Chondrocyte (in vitro differentiated cells): ENCODE results near the gene CELSR2. TPM values are rescaled to one million over a fixed set of nuclear protein-coding genes. Genes with fewer than 3 reads are reported as not detected.

Source experiments
- DNase-seq: peaks from one replicate; pipeline ENCODE4 v3.0.0; 2021; ENCODE audit warnings: mixed read lengths, low spot score
- H3K27ac Mint-ChIP-seq: one replicate; pipeline ENCODE4 v1.8.0; 2021; ENCODE audit warnings: mild to moderate bottlenecking, moderate library complexity, mixed read lengths; ENCODE audit not compliant: unreplicated experiment
- H3K27me3 Mint-ChIP-seq: 2 replicates; pipeline ENCODE4 v1.8.0; 2021; ENCODE audit warnings: low read depth, mixed read lengths
- H3K36me3 Mint-ChIP-seq: 2 replicates; pipeline ENCODE4 v1.8.0; 2021; ENCODE audit warnings: low read depth, mixed read lengths
- H3K4me1 Mint-ChIP-seq: 2 replicates; pipeline ENCODE4 v1.8.0; 2021; ENCODE audit warnings: low read depth, mild to moderate bottlenecking, mixed read lengths
- H3K4me3 Mint-ChIP-seq: one replicate; pipeline ENCODE4 v1.8.0; 2021; ENCODE audit warnings: mild to moderate bottlenecking, moderate library complexity, mixed read lengths; ENCODE audit not compliant: unreplicated experiment
- H3K9me3 Mint-ChIP-seq: 2 replicates; pipeline ENCODE4 v1.8.0; 2021; ENCODE audit warnings: low read depth, mixed read lengths
- CTCF ChIP-seq: fragments of 200-600 bp; sonication (generic); IDR thresholded peaks from 2 replicates; pipeline ENCODE4 v1.5.0; 2021; ENCODE audit warnings: antibody characterized with exemption, mild to moderate bottlenecking, moderate library complexity
- total RNA-seq: library from RNA; stranded (reverse); gene quantifications from 3 replicates; pipeline ENCODE4 v1.2.1, GENCODE V29; 2021

CELSR2 gene
- total RNA-seq, 1 donor from 2014 or later = 10.3 TPM

GRCh38 chr1:109253803-109254620 is 4.7 kb downstream of the CELSR2 start:
- DNase-seq = no peak
- no peaks in the 10 kb centered on the region for H3K27me3 Mint-ChIP-seq
- peak overlapping the region; percentile 90 for H3K27ac Mint-ChIP-seq
- H3K9me3 Mint-ChIP-seq = no peaks in the 10 kb centered on the region
- peaks cover 35% of the 10 kb centered on the region for H3K4me1 Mint-ChIP-seq
- H3K36me3 Mint-ChIP-seq = no peaks in the 10 kb centered on the region
- TF ChIP-seq CTCF = peak; percentile 34
- peak overlapping the region; percentile 58 for H3K4me3 Mint-ChIP-seq

GRCh38 chr1:109254621-109255096 is 5.3 kb downstream of the CELSR2 start:
- Mint-ChIP-seq H3K4me3 (peak overlapping the region; percentile 47), H3K9me3 (no peaks in the 10 kb centered on the region), H3K27me3 (no peaks in the 10 kb centered on the region), H3K4me1 (peaks cover 32% of the 10 kb centered on the region), H3K27ac (peak overlapping the region; percentile 90), H3K36me3 (no peaks in the 10 kb centered on the region)
- TF ChIP-seq CTCF = no peak
- DNase-seq = no peak

GRCh38 chr1:109255097-109255651 is 5.8 kb downstream of the CELSR2 start:
- Mint-ChIP-seq H3K27ac (peak overlapping the region; percentile 61), H3K4me1 (peaks cover 32% of the 10 kb centered on the region), H3K27me3 (no peaks in the 10 kb centered on the region), H3K36me3 (no peaks in the 10 kb centered on the region), H3K4me3 (peak overlapping the region; percentile 44), H3K9me3 (no peaks in the 10 kb centered on the region)
- no peak for DNase-seq
- peak; percentile 18 for TF ChIP-seq CTCF

- peaks cover 32% of the 10 kb centered on the region for H3K4me1 Mint-ChIP-seq
- no peak overlapping the region for H3K27ac Mint-ChIP-seq
- H3K9me3 Mint-ChIP-seq = no peaks in the 10 kb centered on the region
- TF ChIP-seq CTCF = no peak
- no peak for DNase-seq
- no peak overlapping the region for H3K4me3 Mint-ChIP-seq
- no peaks in the 10 kb centered on the region for H3K36me3 Mint-ChIP-seq
- H3K27me3 Mint-ChIP-seq = no peaks in the 10 kb centered on the region
These were observed 6.3 kb downstream of the CELSR2 start for GRCh38 chr1:109255678-109256077.

- no peaks in the 10 kb centered on the region for H3K36me3 Mint-ChIP-seq
- no peak for TF ChIP-seq CTCF
- H3K9me3 Mint-ChIP-seq = no peaks in the 10 kb centered on the region
- H3K27me3 Mint-ChIP-seq = no peaks in the 10 kb centered on the region
- no peak overlapping the region for H3K27ac Mint-ChIP-seq
- no peak overlapping the region for H3K4me3 Mint-ChIP-seq
- no peak for DNase-seq
- H3K4me1 Mint-ChIP-seq = peaks cover 32% of the 10 kb centered on the region
These were observed 6.7 kb downstream of the CELSR2 start for GRCh38 chr1:109256085-109256484.
